GM12878 (cell line): ENCODE results near the gene WFIKKN1. TPM values are rescaled to one million over a fixed set of nuclear protein-coding genes. Genes with fewer than 3 reads are reported as not detected.
A peak's percentile ranks its signal among the peaks of the same experiment; 100 is the strongest.

Source experiments
- CBFB ChIP-seq: IDR thresholded peaks from 2 replicates; pipeline ENCODE4 v1.6.1; 2016; ENCODE audit warnings: antibody characterized with exemption, low read depth
- CBX3 ChIP-seq: fragments of 200-600 bp; sonication (generic); IDR thresholded peaks from 2 replicates; pipeline ENCODE4 v1.6.1; 2016; ENCODE audit warnings: low read depth, borderline replicate concordance
- CHD1 ChIP-seq: IDR thresholded peaks from 2 replicates; pipeline ENCODE4 v1.6.1; 2012; ENCODE audit warnings: low read depth, low read length, improper control_type of control experiment
- CHD4 ChIP-seq: fragments of 200-600 bp; sonication (generic); IDR thresholded peaks from 2 replicates; pipeline ENCODE4 v1.6.1; 2016; ENCODE audit warnings: mild to moderate bottlenecking
- CREM ChIP-seq: IDR thresholded peaks from 2 replicates; pipeline ENCODE4 v1.6.1; 2014; ENCODE audit warnings: antibody characterized with exemption, low read depth
- CUX1 ChIP-seq: IDR thresholded peaks from 2 replicates; pipeline ENCODE4 v1.6.1; 2012; ENCODE audit warnings: improper control_type of control experiment, low read depth, low read length; ENCODE audit not compliant: insufficient replicate concordance
- EED ChIP-seq: sonication (generic); IDR thresholded peaks from 2 replicates; pipeline ENCODE4 v1.6.1; 2016; ENCODE audit warnings: antibody characterized with exemption, low read depth
- GATAD2B ChIP-seq: fragments of 450-650 bp; conservative IDR thresholded peaks from 2 replicates; pipeline ENCODE4 v1.6.1; 2017; ENCODE audit warnings: low read depth, mild to moderate bottlenecking, moderate library complexity
- HSF1 ChIP-seq: fragments of 150-350 bp; IDR thresholded peaks from 2 replicates; pipeline ENCODE4 v1.6.1; 2014; ENCODE audit warnings: mild to moderate bottlenecking, low read depth, low read length
- NFXL1 ChIP-seq: fragments of 450-650 bp; IDR thresholded peaks from 2 replicates; pipeline ENCODE4 v1.6.1; 2017; ENCODE audit warnings: antibody characterized with exemption, mild to moderate bottlenecking, borderline replicate concordance
- POLR2AphosphoS2 ChIP-seq: IDR thresholded peaks from 2 replicates; pipeline ENCODE4 v1.6.1; 2011; ENCODE audit warnings: low read depth, mild to moderate bottlenecking, low read length, improper control_type of control experiment, moderate library complexity
- RAD21 ChIP-seq: IDR thresholded peaks from 2 replicates; pipeline ENCODE4 v1.6.1; 2011; ENCODE audit warnings: mild to moderate bottlenecking, low read depth, low read length, moderate library complexity; ENCODE audit not compliant: insufficient read depth
- SREBF1 ChIP-seq: IDR thresholded peaks from 2 replicates; pipeline ENCODE4 v1.6.1; 2012; ENCODE audit warnings: mild to moderate bottlenecking, low read length
- YY1 ChIP-seq: IDR thresholded peaks from 2 replicates; pipeline ENCODE4 v1.6.1; 2011; ENCODE audit warnings: low read depth, mild to moderate bottlenecking, low read length
- polyA plus RNA-seq, 11 experiments: library from polyadenylated mRNA; depleted of rRNA in 4 of 11; unstranded in 6 of 11; stranded (reverse) in 5 of 11; fragments of >200 nt; fragmentation: Nextera tagmentation in 4 of 11; fragmentation: Illumina TruSeq in 1 of 11; extraction: Ambion mirVana in 4 of 11; extraction: Trizol in 1 of 11; gene quantifications; 1 replicate in 1 of 11; 2 replicates in 10 of 11; pipeline versions ENCODE4 v1.2.1 to v1.2.3, GENCODE V29; 2011 to 2016; ENCODE audit warnings: inconsistent platforms in 2 of 11, missing spikeins in 2 of 11, low read depth in 1 of 11
- total RNA-seq, 4 experiments: library from RNA; depleted of rRNA in 3 of 4; stranded (reverse); fragments of >200 nt in 3 of 4; fragmentation: Illumina TruSeq in 1 of 4; extraction: Trizol in 1 of 4; gene quantifications; 2 replicates each; pipeline versions ENCODE4 v1.2.1 to v1.2.3, GENCODE V29; 2013 to 2021
- TF ChIP-seq, protein P1 (sequence below): fragments of 450-650 bp; IDR thresholded peaks from 2 replicates; pipeline ENCODE4 v1.6.1; 2017; ENCODE audit warnings: antibody characterized with exemption, mild to moderate bottlenecking, moderate library complexity
- TF ChIP-seq, protein P2 (sequence below): fragments of 450-650 bp; IDR thresholded peaks from 2 replicates; pipeline ENCODE4 v1.6.1; 2017; ENCODE audit warnings: mild to moderate bottlenecking, low read depth, inconsistent platforms; ENCODE audit not compliant: poor library complexity, severe bottlenecking

Gene WFIKKN1
- total and polyA plus RNA-seq, 10 of the 15 experiments (the other 5 are each of a cell fraction or from before 2014, with no cell fraction given): 0.01 to 0.41 (median 0.05) TPM; not detected in 2

DNA sequence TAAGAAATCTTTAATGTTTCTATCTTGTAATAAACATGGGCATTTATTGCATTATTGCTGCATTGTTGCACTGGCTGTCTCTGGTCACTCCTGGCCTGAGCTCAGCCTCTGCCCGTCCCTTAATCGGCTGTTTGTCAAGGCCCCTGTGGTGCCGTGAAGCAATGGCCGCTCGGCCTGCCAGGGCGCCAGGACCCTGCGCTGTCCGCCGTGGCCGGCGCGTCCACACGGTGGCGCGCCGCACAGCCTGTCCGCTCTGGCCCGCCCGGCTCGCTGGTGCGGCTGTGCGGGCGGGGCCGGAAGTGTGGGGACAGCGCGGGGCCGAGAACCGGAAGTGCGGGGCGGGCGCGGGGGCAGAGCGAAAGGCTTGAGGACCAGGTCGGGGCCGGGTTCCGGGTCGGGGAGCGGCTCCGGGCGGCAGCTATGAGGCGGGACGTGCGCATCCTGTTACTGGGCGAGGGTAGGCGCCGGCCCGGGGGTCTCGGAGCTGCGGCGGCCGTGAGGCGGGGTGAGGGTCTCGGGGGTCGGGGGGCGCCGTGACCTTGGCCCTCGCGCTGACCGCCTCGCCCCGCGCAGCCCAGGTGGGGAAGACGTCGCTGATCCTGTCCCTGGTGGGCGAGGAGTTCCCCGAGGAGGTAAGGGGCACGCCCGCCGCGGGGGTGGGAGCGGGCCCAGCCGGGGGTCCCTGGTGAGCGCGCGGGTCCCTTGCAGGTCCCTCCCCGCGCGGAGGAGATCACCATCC lies 37.2 kb downstream of the WFIKKN1 start, which contains the start of gene RHOT2 (continued):
- TF ChIP-seq CBX3: no peak
- TF ChIP-seq SREBF1: 0 out of 2 replicates have a peak, but pooled peaks have one; percentile 5
- no peak for TF ChIP-seq RAD21
- TF ChIP-seq, protein P1, sequence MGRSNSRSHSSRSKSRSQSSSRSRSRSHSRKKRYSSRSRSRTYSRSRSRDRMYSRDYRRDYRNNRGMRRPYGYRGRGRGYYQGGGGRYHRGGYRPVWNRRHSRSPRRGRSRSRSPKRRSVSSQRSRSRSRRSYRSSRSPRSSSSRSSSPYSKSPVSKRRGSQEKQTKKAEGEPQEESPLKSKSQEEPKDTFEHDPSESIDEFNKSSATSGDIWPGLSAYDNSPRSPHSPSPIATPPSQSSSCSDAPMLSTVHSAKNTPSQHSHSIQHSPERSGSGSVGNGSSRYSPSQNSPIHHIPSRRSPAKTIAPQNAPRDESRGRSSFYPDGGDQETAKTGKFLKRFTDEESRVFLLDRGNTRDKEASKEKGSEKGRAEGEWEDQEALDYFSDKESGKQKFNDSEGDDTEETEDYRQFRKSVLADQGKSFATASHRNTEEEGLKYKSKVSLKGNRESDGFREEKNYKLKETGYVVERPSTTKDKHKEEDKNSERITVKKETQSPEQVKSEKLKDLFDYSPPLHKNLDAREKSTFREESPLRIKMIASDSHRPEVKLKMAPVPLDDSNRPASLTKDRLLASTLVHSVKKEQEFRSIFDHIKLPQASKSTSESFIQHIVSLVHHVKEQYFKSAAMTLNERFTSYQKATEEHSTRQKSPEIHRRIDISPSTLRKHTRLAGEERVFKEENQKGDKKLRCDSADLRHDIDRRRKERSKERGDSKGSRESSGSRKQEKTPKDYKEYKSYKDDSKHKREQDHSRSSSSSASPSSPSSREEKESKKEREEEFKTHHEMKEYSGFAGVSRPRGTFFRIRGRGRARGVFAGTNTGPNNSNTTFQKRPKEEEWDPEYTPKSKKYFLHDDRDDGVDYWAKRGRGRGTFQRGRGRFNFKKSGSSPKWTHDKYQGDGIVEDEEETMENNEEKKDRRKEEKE: peak; percentile 62
- TF ChIP-seq, protein P2, sequence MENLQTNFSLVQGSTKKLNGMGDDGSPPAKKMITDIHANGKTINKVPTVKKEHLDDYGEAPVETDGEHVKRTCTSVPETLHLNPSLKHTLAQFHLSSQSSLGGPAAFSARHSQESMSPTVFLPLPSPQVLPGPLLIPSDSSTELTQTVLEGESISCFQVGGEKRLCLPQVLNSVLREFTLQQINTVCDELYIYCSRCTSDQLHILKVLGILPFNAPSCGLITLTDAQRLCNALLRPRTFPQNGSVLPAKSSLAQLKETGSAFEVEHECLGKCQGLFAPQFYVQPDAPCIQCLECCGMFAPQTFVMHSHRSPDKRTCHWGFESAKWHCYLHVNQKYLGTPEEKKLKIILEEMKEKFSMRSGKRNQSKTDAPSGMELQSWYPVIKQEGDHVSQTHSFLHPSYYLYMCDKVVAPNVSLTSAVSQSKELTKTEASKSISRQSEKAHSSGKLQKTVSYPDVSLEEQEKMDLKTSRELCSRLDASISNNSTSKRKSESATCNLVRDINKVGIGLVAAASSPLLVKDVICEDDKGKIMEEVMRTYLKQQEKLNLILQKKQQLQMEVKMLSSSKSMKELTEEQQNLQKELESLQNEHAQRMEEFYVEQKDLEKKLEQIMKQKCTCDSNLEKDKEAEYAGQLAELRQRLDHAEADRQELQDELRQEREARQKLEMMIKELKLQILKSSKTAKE: no peak
- no peak for TF ChIP-seq CUX1
- peak; percentile 67; the same call in 1 of the 2 replicates for TF ChIP-seq POLR2AphosphoS2
- TF ChIP-seq CHD4: no peak
- TF ChIP-seq HSF1: peak; percentile 63; the same call in 1 of the 2 replicates
- TF ChIP-seq YY1: peak; percentile 97
- no peak for TF ChIP-seq CHD1
- peak; percentile 78; the same call in 1 of the 2 replicates for TF ChIP-seq GATAD2B
- no peak for TF ChIP-seq NFXL1
- no peak for TF ChIP-seq EED
- TF ChIP-seq CREM: no peak
- no peak for TF ChIP-seq CBFB
